ENCODE data around the gene HECTD4. TPM values are rescaled to one million over a fixed set of nuclear protein-coding genes. Genes with fewer than 3 reads are reported as not detected.

The HECTD4 gene
- total and polyA plus RNA-seq, 9 of the 15 experiments (the other 6 are each of a cell fraction or from before 2014, with no cell fraction given), result 3.5 to 33.3 (median 13.5) TPM

- POLR2A ChIA-PET, result interaction anchor here (0.6 kb wide), 1 partner anchor 44 kb away, joined by 3 read pairs; no protein-coding TSS in a partner anchor
- ATAC-seq, result no peak
- FAIRE-seq, result no peak
These were observed 34.6 kb downstream of the HECTD4 start for GRCh38 chr12:112347581-112347982.

GRCh38 chr12:112346194-112346593, 36.0 kb downstream of the HECTD4 start:
- ChIA-PET POLR2A (no interaction called here), CTCF (ENCODE audit: low intra/inter-chr PET ratio) (no interaction called here)
- no peaks in the 10 kb centered on the region for H3K9me3 ChIP-seq (replicated peaks; ENCODE audit: control insufficient read depth, insufficient read depth, low read depth, low read length)
- H3K27ac ChIP-seq (ENCODE audit: extremely low read depth, low read depth, low read length), result no peak overlapping the region
- 29% methylated on average over 1 of the region's 1 CpG for WGBS (ENCODE audit: insufficient coverage, low coverage, missing lambda C conversion rate)
- no peaks in the 10 kb centered on the region for H3K27me3 ChIP-seq (ENCODE audit: control insufficient read depth in 2 of 2, insufficient read depth in 2 of 2, low read length in 2 of 2)
- H3K9ac ChIP-seq (ENCODE audit: insufficient read depth in 1 of 2, low read depth in 2 of 2, low read length in 2 of 2), result no peak overlapping the region
- peaks cover 9% of the 10 kb centered on the region; the same call in 1 of the 2 replicates for H4K20me1 ChIP-seq (replicated peaks; ENCODE audit: control insufficient read depth, insufficient read depth, low read length)
- H3K36me3 ChIP-seq (ENCODE audit: control insufficient read depth, insufficient read depth, low read length), result no peaks in the 10 kb centered on the region
- peaks cover 21 to 29% of the 10 kb centered on the region in 2 experiments for H3K4me1 ChIP-seq (replicated peaks in 1 of 2; ENCODE audit: control insufficient read depth in 2 of 2, insufficient read depth in 2 of 2, low read length in 2 of 2)
- in situ Hi-C loops (cut with MboI) (no loop called here), intact Hi-C loops (cut with micrococcal nuclease) (no loop called here)
- no peak for DNase-seq (ENCODE audit: extremely low read depth in 1 of 4, low spot score in 3 of 4)
- no peak for TF ChIP-seq BCL6 (CRISPR knock-in tag; IDR thresholded peaks at IDR 0.05)
- H3K4me3 ChIP-seq, result no peak overlapping the region
- no peak for FAIRE-seq
- no peak overlapping the region for H3K4me2 ChIP-seq (ENCODE audit: insufficient read depth, low read length)
- ATAC-seq, result no peak
- no peaks in the 10 kb centered on the region for H3K9me1 ChIP-seq (ENCODE audit: control insufficient read depth, insufficient read depth, low read length)
- H2AFZ ChIP-seq (ENCODE audit: low read depth, low read length), result no peak overlapping the region
- peaks cover 74% of the 10 kb centered on the region for H3K79me2 ChIP-seq (ENCODE audit: control insufficient read depth, insufficient read depth, low read length)
- BruUV-seq (replicated peaks), result no TSS peak

More at GRCh38 chr12:112347581-112347982, 34.6 kb downstream of the HECTD4 start:
- H3K27me3 ChIP-seq (ENCODE audit: control insufficient read depth in 2 of 2, insufficient read depth in 2 of 2, low read length in 2 of 2), result no peaks in the 10 kb centered on the region
- CTCF ChIA-PET (ENCODE audit: low intra/inter-chr PET ratio), result no interaction called here
- no peak overlapping the region for H3K4me3 ChIP-seq
- H2AFZ ChIP-seq (ENCODE audit: low read depth, low read length), result no peak overlapping the region
- no peak overlapping the region for H3K4me2 ChIP-seq (ENCODE audit: insufficient read depth, low read length)
- H3K79me2 ChIP-seq (ENCODE audit: control insufficient read depth, insufficient read depth, low read length), result peaks cover 69% of the 10 kb centered on the region
- no peaks in the 10 kb centered on the region for H3K36me3 ChIP-seq (ENCODE audit: control insufficient read depth, insufficient read depth, low read length)
- H3K9me1 ChIP-seq (ENCODE audit: control insufficient read depth, insufficient read depth, low read length), result no peaks in the 10 kb centered on the region
- intact Hi-C loops (cut with micrococcal nuclease), result no loop called here
- peaks cover 30% of the 10 kb centered on the region in 2 experiments for H3K4me1 ChIP-seq (replicated peaks in 1 of 2; ENCODE audit: control insufficient read depth in 2 of 2, insufficient read depth in 2 of 2, low read length in 2 of 2)
- no TSS peak for BruUV-seq (replicated peaks)
- WGBS (ENCODE audit: insufficient coverage, low coverage, missing lambda C conversion rate), result 63% methylated on average over 2 of the region's 2 CpGs
- no peak overlapping the region for H3K27ac ChIP-seq (ENCODE audit: extremely low read depth, low read depth, low read length)
- H3K9ac ChIP-seq (ENCODE audit: insufficient read depth in 1 of 2, low read depth in 2 of 2, low read length in 2 of 2), result no peak overlapping the region
- DNase-seq (ENCODE audit: extremely low read depth in 1 of 4, low spot score in 3 of 4), result no peak
- H4K20me1 ChIP-seq (replicated peaks; ENCODE audit: control insufficient read depth, insufficient read depth, low read length), result peaks cover 9% of the 10 kb centered on the region; the same call in 1 of the 2 replicates
- TF ChIP-seq POLR2AphosphoS5 (IDR thresholded peaks at IDR 0.05; ENCODE audit: control insufficient read depth, insufficient read depth, low read depth, low read length) (no peak), NFE2 (IDR thresholded peaks at IDR 0.05; ENCODE audit: low read depth) (no peak)
- in situ Hi-C loops (cut with MboI), result no loop called here
- H3K9me3 ChIP-seq (replicated peaks; ENCODE audit: control insufficient read depth, insufficient read depth, low read depth, low read length), result no peaks in the 10 kb centered on the region

Measured in K562 (cell line).